MCF 10A (cell line): ENCODE measurements around the gene SMYD3. TPM values are rescaled to one million over a fixed set of nuclear protein-coding genes. Genes with fewer than 3 reads are reported as not detected.

Experiments used
- BruUV-seq: library from RNA; stranded (reverse); fragments of 400-500 nt; replicated peaks from 2 replicates; lab custom pipeline; 2021; lab: Mats Ljungman, UMichigan
- CTCF ChIA-PET: fragments of 300-600 bp; sonication (Branson Sonifier 250); formaldehyde crosslinking; extraction: SDS; loops from one replicate; lab custom pipeline; 2021; ENCODE audit warnings: antibody characterized with exemption, inconsistent platforms; lab: Yijun Ruan, JAX
- POLR2A ChIA-PET: fragments of 300-600, 350-650 bp; sonication (Branson Sonifier 250); formaldehyde crosslinking; extraction: SDS; loops from one replicate; lab custom pipeline; 2020; ENCODE audit warnings: antibody characterized with exemption, inconsistent platforms; lab: Yijun Ruan, JAX
- DNase-seq: peaks from one replicate; pipeline ENCODE4 v3.0.0-alpha.2; 2018; ENCODE audit not compliant: unreplicated experiment
- H3K27ac Mint-ChIP-seq: one replicate; pipeline ENCODE4 v1.8.0; 2022; ENCODE audit warnings: mild to moderate bottlenecking, low read depth, mixed read lengths; ENCODE audit not compliant: unreplicated experiment
- H3K27me3 Mint-ChIP-seq: one replicate; pipeline ENCODE4 v1.8.0; 2022; ENCODE audit warnings: mixed read lengths; ENCODE audit not compliant: insufficient read depth, unreplicated experiment
- H3K36me3 Mint-ChIP-seq: one replicate; pipeline ENCODE4 v1.8.0; 2022; ENCODE audit warnings: mild to moderate bottlenecking, moderate library complexity, mixed read lengths; ENCODE audit not compliant: insufficient read depth, unreplicated experiment
- H3K4me1 Mint-ChIP-seq: one replicate; pipeline ENCODE4 v1.8.0; 2022; ENCODE audit warnings: mixed read lengths; ENCODE audit not compliant: insufficient read depth, unreplicated experiment
- H3K4me3 Mint-ChIP-seq: one replicate; pipeline ENCODE4 v1.8.0; 2022; ENCODE audit warnings: mild to moderate bottlenecking, moderate library complexity, mixed read lengths; ENCODE audit not compliant: unreplicated experiment
- H3K9me3 Mint-ChIP-seq: one replicate; pipeline ENCODE4 v1.8.0; 2022; ENCODE audit warnings: mixed read lengths; ENCODE audit not compliant: unreplicated experiment
- intact Hi-C: fragments of 100-400 bp; cut with micrococcal nuclease; formaldehyde crosslinking; loops from 2 replicates; pipeline ENCODE4 v1.14.1; 2022
- total RNA-seq: library from RNA; stranded (reverse); gene quantifications from 2 replicates; pipeline ENCODE4 v1.2.3, GENCODE V29; 2022
- TF ChIP-seq, protein P1 (sequence below): fragments of 200-600 bp; IDR thresholded peaks from one replicate; pipeline ENCODE4 v1.8.0; 2022; ENCODE audit warnings: antibody characterized with exemption, mild to moderate bottlenecking; ENCODE audit not compliant: unreplicated experiment

The SMYD3 gene
- total RNA-seq, 1 experiment from 2014 or later, result 26.9 TPM

DNA sequence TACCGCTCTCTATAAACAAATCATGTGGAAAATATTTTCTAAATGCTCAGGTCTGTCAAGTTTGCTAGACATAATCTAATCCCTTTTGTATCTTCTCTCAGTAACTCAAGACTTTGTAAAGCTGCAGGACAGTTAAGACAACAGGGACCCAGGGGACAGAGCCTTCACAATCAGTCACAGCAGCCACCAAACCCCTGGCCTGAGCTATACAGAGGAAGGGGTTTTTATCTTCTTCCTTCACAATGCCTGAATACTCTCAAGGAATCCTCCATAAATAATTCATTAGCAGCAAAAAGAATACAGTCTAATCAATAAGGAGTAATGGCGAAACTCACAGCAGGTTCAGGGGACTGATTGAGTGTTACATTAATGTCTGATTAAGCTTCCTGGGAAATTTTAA, 368.3 kb downstream of the SMYD3 start:
- TF ChIP-seq, protein P1, sequence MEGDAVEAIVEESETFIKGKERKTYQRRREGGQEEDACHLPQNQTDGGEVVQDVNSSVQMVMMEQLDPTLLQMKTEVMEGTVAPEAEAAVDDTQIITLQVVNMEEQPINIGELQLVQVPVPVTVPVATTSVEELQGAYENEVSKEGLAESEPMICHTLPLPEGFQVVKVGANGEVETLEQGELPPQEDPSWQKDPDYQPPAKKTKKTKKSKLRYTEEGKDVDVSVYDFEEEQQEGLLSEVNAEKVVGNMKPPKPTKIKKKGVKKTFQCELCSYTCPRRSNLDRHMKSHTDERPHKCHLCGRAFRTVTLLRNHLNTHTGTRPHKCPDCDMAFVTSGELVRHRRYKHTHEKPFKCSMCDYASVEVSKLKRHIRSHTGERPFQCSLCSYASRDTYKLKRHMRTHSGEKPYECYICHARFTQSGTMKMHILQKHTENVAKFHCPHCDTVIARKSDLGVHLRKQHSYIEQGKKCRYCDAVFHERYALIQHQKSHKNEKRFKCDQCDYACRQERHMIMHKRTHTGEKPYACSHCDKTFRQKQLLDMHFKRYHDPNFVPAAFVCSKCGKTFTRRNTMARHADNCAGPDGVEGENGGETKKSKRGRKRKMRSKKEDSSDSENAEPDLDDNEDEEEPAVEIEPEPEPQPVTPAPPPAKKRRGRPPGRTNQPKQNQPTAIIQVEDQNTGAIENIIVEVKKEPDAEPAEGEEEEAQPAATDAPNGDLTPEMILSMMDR, result no peak
- H3K36me3 Mint-ChIP-seq, result no peaks in the 10 kb centered on the region
- no peak overlapping the region for H3K4me3 Mint-ChIP-seq
- peak overlapping the region; percentile 66 for H3K27ac Mint-ChIP-seq
- H3K9me3 Mint-ChIP-seq, result no peaks in the 10 kb centered on the region
- POLR2A ChIA-PET, result interaction anchor here (0.6 to 3.1 kb wide), 8 partner anchors 9 to 966 kb away, joined by 3 to 14 read pairs (median 4); no protein-coding TSS in a partner anchor
- no TSS peak for BruUV-seq
- CTCF ChIA-PET, result interaction anchor here (1.1 kb wide), 1 partner anchor 40 kb away, joined by 4 read pairs; no protein-coding TSS in a partner anchor
- intact Hi-C loops, result loop anchor here (1.0 kb wide), 1 partner anchor 23 kb away; no protein-coding TSS in a partner anchor
- no peak for DNase-seq
- peaks cover 39% of the 10 kb centered on the region for H3K4me1 Mint-ChIP-seq
- no peaks in the 10 kb centered on the region for H3K27me3 Mint-ChIP-seq

DNA sequence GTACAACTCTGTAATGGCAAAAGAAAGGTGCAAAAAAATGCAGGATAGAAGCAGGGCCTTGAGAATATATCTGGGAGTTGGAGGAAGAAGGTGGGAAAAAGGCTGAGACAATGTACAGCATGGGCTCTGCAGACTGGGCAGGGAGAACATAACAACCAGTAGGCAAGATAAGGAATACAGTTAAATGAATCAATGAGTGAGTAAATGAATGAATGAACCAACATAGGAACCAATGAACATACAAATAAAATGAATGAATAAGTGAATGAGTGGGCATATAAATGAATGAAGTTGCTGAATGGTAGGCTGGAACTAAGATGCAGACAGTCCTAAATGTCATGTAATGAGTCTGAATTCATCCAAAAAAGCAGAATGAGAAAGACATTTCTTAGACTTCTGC, 370.6 kb downstream of the SMYD3 start:
- intact Hi-C loops, result no loop called here
- Mint-ChIP-seq H3K4me3 (no peak overlapping the region), H3K36me3 (no peaks in the 10 kb centered on the region), H3K4me1 (peaks cover 21% of the 10 kb centered on the region), H3K9me3 (no peaks in the 10 kb centered on the region), H3K27me3 (no peaks in the 10 kb centered on the region), H3K27ac (no peak overlapping the region)
- ChIA-PET POLR2A (no interaction called here), CTCF (no interaction called here)
- TF ChIP-seq, protein P1, result no peak
- BruUV-seq, result no TSS peak
- no peak for DNase-seq

DNA sequence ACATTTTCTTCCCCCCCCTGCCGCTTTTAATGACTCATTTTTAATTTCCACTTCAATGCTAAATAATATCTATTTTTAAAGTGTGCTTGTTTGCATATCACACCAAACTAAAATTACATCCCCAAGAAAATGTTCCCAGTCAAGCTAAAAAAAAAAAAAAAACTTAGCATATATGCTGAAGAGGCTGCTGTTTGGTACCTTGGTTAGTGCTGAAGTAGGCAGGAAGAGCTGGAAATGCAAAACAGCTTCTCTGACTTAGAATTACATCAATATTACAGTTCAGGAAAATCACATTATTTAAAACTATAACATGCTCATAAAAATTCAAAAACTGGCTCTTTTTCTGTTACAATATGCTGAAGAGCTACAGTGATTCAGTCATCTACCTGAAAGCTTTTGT, 372.3 kb downstream of the SMYD3 start:
- no TSS peak for BruUV-seq

DNA sequence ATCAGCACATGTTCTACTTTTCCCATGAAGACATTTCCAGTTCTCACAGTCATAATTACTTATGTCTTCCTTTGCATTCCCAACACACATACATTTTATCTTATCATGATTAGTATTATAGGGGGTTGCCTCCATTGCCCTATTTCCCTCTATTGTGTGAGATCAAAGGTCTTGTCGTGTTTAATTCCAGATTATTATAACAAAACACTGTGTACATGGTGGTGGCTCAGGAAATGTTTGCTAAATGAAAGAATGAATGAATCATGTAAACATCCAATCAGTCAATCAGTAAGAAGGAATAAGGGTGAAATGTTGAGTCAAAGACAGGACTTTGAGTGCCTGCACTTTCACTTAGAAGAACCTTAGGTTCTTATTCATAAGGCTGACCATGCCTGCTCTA, 376.0 kb downstream of the SMYD3 start:
- DNase-seq, result no peak
- no peaks in the 10 kb centered on the region for H3K4me1 Mint-ChIP-seq
- intact Hi-C loops, result no loop called here
- H3K27ac Mint-ChIP-seq, result no peak overlapping the region
- ChIA-PET POLR2A (interaction anchor here (2.5 kb wide), 1 partner anchor 8 kb away, joined by 14 read pairs; no protein-coding TSS in a partner anchor), CTCF (interaction anchor here (1.0 kb wide), 1 partner anchor 979 kb away, joined by 3 read pairs; no protein-coding TSS in a partner anchor)
- TF ChIP-seq, protein P1, result no peak
- H3K9me3 Mint-ChIP-seq, result no peaks in the 10 kb centered on the region
- BruUV-seq, result no TSS peak
- no peaks in the 10 kb centered on the region for H3K36me3 Mint-ChIP-seq
- no peak overlapping the region for H3K4me3 Mint-ChIP-seq
- no peaks in the 10 kb centered on the region for H3K27me3 Mint-ChIP-seq

More for the DNA sequence above, 372.3 kb downstream of the SMYD3 start:
- TF ChIP-seq, protein P1, result no peak
- Mint-ChIP-seq H3K4me3 (no peak overlapping the region), H3K36me3 (no peaks in the 10 kb centered on the region), H3K4me1 (peaks cover 12% of the 10 kb centered on the region), H3K9me3 (no peaks in the 10 kb centered on the region), H3K27me3 (no peaks in the 10 kb centered on the region), H3K27ac (no peak overlapping the region)
- ChIA-PET POLR2A (no interaction called here), CTCF (interaction anchor here (0.6 to 2.5 kb wide), 8 partner anchors 9 to 1538 kb away, joined by 3 to 6 read pairs (median 4); no protein-coding TSS in a partner anchor)
- DNase-seq, result no peak
- intact Hi-C loops, result no loop called here
